SU-DHL-6 (cell line): Measurements from ENCODE around the gene EPHX1.

Experiments used
- CTCF ChIP-seq: fragments of 200-600 bp; sonication (generic); IDR thresholded peaks from one replicate; pipeline ENCODE4 v1.5.1; 2017; ENCODE audit warnings: antibody characterized with exemption, mild to moderate bottlenecking, low read length, moderate library complexity; ENCODE audit not compliant: insufficient read depth, poor library complexity, severe bottlenecking
- EZH2phosphoT487 ChIP-seq: fragments of 200-600 bp; sonication (generic), shearing (Covaris generic); conservative IDR thresholded peaks from 2 replicates; pipeline ENCODE4 v1.6.1; 2018; ENCODE audit warnings: mild to moderate bottlenecking, antibody characterized with exemption, low read length, moderate library complexity, mixed read lengths

DNA sequence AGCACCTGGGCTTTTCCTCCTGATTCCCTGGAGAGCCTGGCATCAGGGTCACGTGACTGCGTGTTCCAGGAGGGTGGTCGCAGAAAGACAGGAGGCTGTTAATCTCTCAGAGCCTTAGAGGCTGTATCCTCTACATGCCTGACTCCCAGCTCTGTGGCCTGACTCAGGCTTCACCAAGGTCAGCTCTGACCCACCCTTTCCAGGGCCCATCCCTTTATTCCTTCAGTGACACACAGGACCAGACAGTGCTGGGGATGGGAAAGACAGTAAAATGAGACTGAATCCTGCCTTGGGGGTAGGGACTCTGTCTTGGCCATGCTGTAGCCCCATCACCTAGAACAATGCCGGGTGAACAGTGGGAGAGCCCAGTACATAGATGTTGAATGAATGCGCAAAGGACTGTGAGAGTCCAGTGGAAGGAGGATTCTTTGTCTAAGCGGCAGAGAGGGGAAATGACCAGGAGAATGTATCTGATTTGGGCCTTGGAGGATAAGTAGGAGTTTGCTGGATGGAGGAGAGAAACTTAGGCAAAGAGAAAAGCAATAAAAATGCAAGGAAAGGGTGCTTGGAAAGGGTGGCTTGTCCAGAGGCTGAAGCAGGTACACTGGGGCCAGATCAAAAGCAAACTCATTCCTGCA is 33.0 kb downstream of the EPHX1 start:
- no peak for TF ChIP-seq CTCF
- TF ChIP-seq EZH2phosphoT487: no peak
